NCI-H2196 (cell line): ENCODE measurements around the gene STX11.
A peak's percentile ranks its signal among the peaks of the same experiment; 100 is the strongest.
"Not testable (repeated sequence)": the region's sequence is repeated elsewhere in the genome, so short reads cannot be mapped to it uniquely, and the experiment has no call there.

Experiments used
- DNase-seq: peaks from one replicate; lab custom pipeline; 2025; ENCODE audit not compliant: unreplicated experiment; lab: John Stamatoyannopoulos, UW

Gene STX11

GRCh38 chr6:144149894-144150709, at the start of gene STX11:
STX11 (plus strand) TSS chr6:144150517; CDS start chr6:144186628, 36,111 bp downstream.
- DNase-seq: peak; percentile 20

GRCh38 chr6:144103026-144103563, 47.2 kb upstream of the STX11 start:
- DNase-seq: no peak

- DNase-seq: no peak
Observed at GRCh38 chr6:144104488-144104887, 45.8 kb upstream of the STX11 start.

DNA sequence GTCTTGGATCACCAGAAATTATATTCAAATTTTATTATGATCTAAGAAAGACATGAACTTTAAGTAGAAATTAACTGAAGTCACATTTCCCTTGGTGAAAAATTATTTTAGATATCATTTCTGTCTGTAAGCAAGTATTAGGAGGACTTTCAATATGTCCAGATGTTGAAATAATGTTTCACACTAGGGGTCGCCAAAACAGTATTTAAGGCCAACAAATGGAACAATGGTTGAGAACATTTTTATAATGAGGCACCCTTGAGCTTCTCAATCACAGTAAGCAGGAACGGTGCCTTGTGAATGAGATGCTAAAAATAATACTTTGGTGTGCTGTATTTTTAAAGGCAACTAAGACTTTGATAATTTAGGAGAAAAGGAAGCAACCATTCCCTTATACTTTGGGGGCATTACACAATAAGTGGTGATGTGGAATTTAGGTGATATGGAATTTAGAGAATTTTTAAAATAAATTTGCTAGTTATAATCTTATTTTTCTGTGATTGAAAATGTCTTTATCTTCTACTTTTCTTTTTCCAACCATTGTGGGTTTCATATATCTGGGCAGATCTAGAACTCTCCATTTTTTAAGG, 45.3 kb upstream of the STX11 start:
- peak; percentile 59 for DNase-seq

GRCh38 chr6:144106206-144106605, 44.1 kb upstream of the STX11 start:
- DNase-seq: no peak

DNA sequence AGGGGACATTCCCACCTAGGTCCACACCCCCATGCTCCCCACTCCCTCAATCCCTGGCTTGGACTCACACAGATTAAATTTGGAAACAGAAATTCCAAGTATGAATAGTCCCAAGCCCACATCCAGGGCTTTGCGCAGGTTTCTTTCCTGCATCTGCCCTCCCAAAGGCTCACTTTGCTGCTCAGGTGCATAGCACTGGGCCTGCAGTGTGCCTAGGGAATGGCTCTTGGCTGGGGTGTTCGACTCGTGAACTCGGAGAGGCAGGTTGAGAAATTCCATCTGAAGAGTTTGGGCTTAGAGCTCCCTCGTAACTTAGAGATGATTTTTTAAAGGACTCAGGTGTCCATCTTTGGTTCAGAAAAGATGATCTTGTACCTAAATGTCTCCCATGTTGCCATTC, 40.1 kb upstream of the STX11 start:
- no peak for DNase-seq

DNA sequence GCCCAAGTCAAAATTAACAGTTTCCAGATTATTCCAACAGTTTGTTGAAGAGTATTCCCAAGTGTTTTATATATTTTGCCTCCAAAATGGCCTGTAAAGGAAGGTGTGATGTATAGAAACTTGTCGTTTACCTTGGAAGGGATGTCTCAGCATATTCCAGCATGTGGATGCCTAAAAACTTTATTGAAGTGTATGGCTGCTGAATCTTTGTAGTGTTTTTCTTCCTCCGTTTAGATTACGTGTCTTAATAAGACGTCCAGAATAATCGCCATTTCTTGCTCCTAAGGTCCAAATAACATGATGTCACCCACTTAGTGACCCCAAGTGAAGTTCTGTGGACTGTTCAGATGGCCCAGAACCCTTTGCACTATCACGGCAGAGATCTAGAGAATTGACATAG, 37.0 kb upstream of the STX11 start:
- DNase-seq: no peak

- no peak for DNase-seq
Observed at GRCh38 chr6:144115219-144115618, 35.1 kb upstream of the STX11 start.

DNA sequence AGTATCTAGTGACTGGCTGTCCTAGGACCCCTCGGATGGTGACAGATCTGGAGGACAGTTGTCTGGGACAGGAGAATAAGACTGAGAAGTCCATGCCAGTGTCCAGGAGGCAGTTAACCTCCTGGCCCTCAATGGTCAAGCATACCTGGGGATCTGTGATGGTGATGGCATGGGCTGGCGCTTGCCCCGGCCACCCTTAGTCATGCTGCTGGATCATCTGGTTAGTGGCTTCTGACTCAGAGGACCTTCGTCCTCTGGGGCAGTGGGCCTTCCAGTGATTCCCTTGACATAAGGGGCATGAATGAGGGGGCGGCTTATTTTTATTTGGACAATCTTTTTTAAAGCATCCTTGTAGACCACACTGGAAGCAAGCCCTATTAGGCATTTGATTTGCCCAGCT, 30.9 kb upstream of the STX11 start:
- no peak for DNase-seq

DNA sequence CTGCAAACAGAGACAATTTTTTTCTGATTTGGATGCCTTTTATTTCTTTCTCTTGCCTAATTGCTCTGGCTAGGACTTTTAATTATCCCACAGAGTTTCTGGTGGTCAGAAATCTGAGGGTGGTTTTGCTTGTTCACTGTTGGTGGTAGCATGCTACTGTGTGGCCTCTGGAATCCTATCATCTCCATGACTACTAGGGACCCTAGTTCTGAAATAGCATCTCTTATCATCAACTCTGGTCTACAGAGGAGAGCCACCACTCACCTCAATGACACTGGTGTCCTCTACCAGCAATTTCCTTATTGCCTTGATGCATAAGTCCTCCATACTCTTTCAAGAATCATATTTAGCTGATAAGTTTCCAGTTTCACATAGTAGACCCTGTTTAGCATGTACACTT, 27.5 kb upstream of the STX11 start:
- DNase-seq: no peak

DNA sequence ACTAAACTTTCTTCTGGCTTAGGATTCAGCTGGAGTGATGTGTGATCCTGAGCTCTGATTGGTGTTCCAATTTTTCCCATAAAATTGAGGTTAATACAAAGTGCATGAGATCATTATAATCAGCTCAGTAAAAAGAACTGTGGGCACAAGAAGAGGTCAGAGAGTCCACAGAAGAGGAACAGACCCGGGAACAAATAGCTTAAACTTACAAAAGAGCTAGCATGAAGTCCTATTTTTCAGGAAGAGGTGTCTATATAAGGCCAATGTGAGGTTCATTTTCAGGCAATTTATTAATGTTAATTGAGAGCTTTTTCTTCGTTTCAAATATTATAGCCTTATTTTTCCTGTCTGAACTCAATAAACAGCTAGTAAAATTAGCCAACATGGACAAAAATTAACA, 26.9 kb upstream of the STX11 start:
- no peak for DNase-seq

GRCh38 chr6:144123836-144124235, 26.5 kb upstream of the STX11 start:
- DNase-seq: no peak

GRCh38 chr6:144127097-144127496, 23.2 kb upstream of the STX11 start:
- no peak for DNase-seq

- no peak for DNase-seq
Observed at GRCh38 chr6:144129469-144129868, 20.8 kb upstream of the STX11 start.

GRCh38 chr6:144131248-144131709, 19.0 kb upstream of the STX11 start:
- DNase-seq: no peak

GRCh38 chr6:144132167-144132690, 18.1 kb upstream of the STX11 start:
- not testable (repeated sequence) for DNase-seq

DNA sequence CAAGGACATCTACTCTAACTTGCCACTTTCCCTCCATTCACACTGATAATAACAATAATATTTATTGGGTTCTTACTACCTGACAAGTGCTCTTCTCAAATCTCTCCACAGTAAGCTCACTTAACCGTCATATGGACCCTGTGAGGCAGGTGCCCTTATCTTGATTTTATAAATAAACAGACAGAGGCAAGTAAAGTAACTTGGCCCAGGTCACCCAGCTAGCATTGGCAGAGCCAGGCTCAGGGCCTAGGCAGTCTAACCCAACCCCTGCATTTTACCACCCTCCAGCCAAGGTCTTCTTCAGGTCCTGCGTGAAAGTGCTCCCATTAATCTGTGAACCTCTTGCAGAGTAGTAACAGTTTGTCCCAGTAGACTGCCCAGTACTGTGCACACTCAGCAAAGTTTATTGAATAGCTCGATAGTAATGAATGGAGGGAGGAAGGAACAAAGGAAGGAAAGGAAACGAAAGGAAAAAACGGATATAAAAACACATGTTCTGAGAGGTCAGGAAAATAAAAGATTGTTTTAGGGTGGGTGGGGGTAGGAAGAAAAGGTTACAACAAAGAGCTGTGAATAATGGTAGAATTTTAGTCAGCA, 17.0 kb upstream of the STX11 start:
- no peak for DNase-seq

- DNase-seq: no peak
Observed at GRCh38 chr6:144134176-144134575, 16.1 kb upstream of the STX11 start.

- DNase-seq: no peak
Observed at GRCh38 chr6:144134737-144135136, 15.6 kb upstream of the STX11 start.

GRCh38 chr6:144138542-144138941, 11.8 kb upstream of the STX11 start:
- no peak for DNase-seq

DNA sequence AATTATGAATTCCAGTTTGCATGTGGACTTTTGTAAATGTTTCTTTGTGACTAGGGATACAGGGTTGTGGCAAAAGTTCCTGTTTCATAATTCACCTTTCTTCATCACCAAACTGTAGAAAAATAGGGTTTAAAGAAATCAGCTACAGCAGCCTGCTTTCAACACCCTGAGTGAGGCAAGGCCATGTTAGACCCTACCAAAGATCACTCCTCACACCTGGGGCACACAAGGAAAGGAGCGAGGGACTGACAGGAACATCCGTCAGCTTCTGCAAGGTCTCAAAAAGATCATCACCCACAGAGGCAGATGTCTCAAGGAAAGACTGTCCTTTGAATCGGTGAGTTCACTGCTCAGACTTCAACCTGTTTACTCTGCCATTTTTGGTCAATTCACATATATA, 10.5 kb upstream of the STX11 start:
- DNase-seq: no peak

DNA sequence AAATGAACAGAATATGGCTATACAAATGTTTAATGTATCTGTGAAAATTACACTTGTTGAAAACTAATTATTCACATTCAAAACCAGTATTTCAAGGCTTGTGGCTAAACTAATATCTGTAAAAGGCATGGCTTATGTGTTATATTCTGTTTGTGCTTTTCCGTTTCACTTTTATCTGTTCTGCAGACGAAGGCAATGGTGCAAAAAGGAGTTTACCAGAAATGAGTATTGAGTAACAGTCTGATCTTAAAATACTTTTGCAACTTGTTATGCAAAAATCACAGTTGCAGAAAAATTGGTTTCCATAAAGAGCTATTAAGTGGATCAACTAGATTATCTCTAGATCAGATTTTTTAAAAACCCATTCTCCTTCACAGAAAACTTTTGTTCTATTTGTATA, 9.4 kb upstream of the STX11 start:
- DNase-seq: no peak
